NCI-H146 treated with DMSO at 0.1 percent for 48 hours (cell line): ENCODE measurements around the gene NEDD4L.
"Not testable (repeated sequence)": the region's sequence is repeated elsewhere in the genome, so short reads cannot be mapped to it uniquely, and the experiment has no call there.

Source experiments
- DNase-seq: peaks from one replicate; lab custom pipeline; 2025; ENCODE audit not compliant: unreplicated experiment; lab: John Stamatoyannopoulos, UW

The NEDD4L gene

GRCh38 chr18:58043491-58044369, at the start of gene NEDD4L:
NEDD4L (plus strand) TSS chr18:58044226; CDS start chr18:58044661, 435 bp downstream.
- peak; percentile 90 for DNase-seq

- DNase-seq, result peak; percentile 22
Observed at GRCh38 chr18:57995331-57995730, 48.7 kb upstream of the NEDD4L start.

- DNase-seq, result not testable (repeated sequence)
Observed at GRCh38 chr18:57996894-57997293, 47.1 kb upstream of the NEDD4L start.

GRCh38 chr18:57997820-57998219, 46.2 kb upstream of the NEDD4L start:
- DNase-seq, result no peak

- DNase-seq, result no peak
Observed at GRCh38 chr18:57998461-57998860, 45.6 kb upstream of the NEDD4L start.

GRCh38 chr18:58004317-58004716, 39.7 kb upstream of the NEDD4L start:
- DNase-seq, result no peak

GRCh38 chr18:58005011-58005410, 39.0 kb upstream of the NEDD4L start:
- DNase-seq, result no peak

GRCh38 chr18:58005885-58006523, 38.0 kb upstream of the NEDD4L start:
- no peak for DNase-seq

GRCh38 chr18:58009166-58009565, 34.9 kb upstream of the NEDD4L start:
- no peak for DNase-seq

- DNase-seq, result no peak
Observed at GRCh38 chr18:58010265-58010664, 33.8 kb upstream of the NEDD4L start.

- no peak for DNase-seq
Observed at GRCh38 chr18:58012356-58012755, 31.7 kb upstream of the NEDD4L start.

GRCh38 chr18:58013241-58014211, 30.5 kb upstream of the NEDD4L start:
- peak; percentile 56 for DNase-seq

- no peak for DNase-seq
Observed at GRCh38 chr18:58015065-58015780, 28.8 kb upstream of the NEDD4L start.

GRCh38 chr18:58017267-58017666, 26.8 kb upstream of the NEDD4L start:
- DNase-seq, result no peak

- no peak for DNase-seq
Observed at GRCh38 chr18:58020567-58021107, 23.4 kb upstream of the NEDD4L start.

GRCh38 chr18:58021504-58021903, 22.5 kb upstream of the NEDD4L start:
- DNase-seq, result no peak

GRCh38 chr18:58023108-58023507, 20.9 kb upstream of the NEDD4L start:
- no peak for DNase-seq

- no peak for DNase-seq
Observed at GRCh38 chr18:58024139-58024538, 19.9 kb upstream of the NEDD4L start.

GRCh38 chr18:58025205-58025604, 18.8 kb upstream of the NEDD4L start:
- no peak for DNase-seq

GRCh38 chr18:58025733-58026132, 18.3 kb upstream of the NEDD4L start:
- no peak for DNase-seq
